AG08395 (cell line): ENCODE data around the gene CDC37L1.

Experiments
- DNase-seq: peaks from one replicate; pipeline ENCODE4 v3.0.0; 2012; ENCODE audit warnings: mixed read lengths, low spot score

The CDC37L1 gene

DNA sequence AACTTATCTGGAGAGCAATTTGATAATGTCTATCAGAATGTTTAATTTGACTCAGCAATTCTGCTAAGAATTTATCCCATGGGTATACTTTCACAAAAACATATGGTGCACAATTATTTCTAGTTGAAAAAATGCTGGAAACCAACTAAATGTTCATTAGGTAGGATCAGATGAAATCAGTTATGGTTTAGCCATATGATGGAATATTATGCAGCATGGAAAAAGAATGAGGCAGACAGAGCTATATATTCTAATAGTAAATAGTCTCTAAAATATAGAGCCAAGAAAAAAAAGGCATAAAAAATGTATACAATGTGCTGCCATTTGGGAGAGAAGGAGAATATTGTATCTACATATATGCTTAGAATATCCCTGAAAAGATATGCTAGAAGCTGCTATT is 9.5 kb upstream of the CDC37L1 start:
- DNase-seq = no peak

GRCh38 chr9:4670591-4670990 is 8.8 kb upstream of the CDC37L1 start:
- no peak for DNase-seq

DNA sequence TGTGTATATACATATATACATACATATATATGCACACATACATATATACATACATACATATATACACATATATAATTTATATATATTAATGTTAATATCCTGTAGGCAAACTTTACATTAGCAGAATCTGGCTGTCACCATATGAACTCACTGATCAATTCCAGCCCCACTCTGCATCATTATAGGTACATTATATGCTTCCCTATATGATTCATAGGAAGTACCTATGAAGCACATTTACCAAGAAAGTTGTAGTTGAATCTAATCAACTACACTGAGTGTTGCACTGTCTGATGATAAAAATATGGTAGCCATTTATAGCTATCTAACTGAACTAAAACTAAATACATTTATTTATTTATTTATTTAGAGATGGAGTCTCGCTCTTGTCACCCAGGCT is 7.6 kb upstream of the CDC37L1 start:
- no peak for DNase-seq

- peak; percentile 77 for DNase-seq
These were observed 4.6 kb upstream of the CDC37L1 start for GRCh38 chr9:4674783-4675182.

DNA sequence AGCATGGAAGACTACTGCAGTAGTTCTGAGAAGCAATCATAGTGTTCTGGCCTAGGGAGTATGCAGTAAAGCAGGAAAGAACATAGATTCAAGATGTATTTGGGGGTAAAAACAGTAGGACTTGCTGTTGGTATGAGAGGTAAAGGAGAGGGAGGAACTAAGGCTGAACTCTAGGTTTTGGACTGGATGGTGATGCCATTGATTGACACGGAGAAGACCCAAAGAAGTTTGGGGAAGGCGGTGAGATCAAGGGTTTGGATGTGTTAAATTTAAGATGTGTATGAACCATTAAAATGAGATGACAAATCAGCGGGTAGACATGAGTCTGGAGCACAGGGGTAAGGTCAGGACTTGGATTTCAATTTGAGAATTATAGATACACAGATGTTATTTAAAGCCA is 2.0 kb upstream of the CDC37L1 start:
- no peak for DNase-seq

- peak; percentile 3 for DNase-seq
These were observed 596 bp upstream of the CDC37L1 start for GRCh38 chr9:4678679-4679267.

DNA sequence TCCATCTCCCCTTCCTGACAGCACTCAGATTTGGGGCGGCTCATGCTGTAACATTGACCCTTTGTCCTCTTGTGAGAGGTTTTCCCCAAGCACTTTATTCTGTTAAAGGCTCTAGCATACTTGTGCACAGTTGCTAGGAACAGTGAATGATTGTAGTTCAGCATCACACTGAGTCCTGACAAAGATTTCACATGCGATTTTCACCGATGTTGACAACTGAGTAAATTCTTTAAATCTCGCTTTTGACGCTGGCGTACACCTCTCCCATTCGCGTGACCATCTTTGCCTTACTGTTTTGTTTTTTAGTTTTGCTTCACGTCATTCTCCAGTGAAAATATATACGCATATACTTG is 780 bp downstream of the CDC37L1 start:
- no peak for DNase-seq

GRCh38 chr9:4680750-4681149 is 1.4 kb downstream of the CDC37L1 start:
- peak; percentile 55 for DNase-seq

GRCh38 chr9:4684820-4685219 is 5.5 kb downstream of the CDC37L1 start:
- DNase-seq = no peak

DNA sequence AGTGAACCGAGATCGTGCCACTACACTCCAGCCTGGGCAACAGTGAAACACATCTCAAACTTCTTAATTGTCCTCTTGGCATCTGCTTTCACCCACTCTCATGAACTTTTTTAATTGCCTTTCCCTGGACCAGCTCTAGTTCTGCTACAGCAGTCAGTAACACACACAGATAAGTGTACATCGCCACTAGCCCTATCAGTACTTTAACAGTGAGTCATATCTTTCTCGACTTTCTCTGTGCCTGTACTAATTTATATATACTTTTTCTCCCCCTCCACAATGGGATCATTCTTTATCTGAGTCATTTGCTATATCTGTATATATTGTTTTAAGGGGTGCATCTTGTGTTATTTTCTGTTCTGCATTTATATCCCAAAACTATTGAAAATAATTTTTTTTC is 6.7 kb downstream of the CDC37L1 start:
- no peak for DNase-seq

DNA sequence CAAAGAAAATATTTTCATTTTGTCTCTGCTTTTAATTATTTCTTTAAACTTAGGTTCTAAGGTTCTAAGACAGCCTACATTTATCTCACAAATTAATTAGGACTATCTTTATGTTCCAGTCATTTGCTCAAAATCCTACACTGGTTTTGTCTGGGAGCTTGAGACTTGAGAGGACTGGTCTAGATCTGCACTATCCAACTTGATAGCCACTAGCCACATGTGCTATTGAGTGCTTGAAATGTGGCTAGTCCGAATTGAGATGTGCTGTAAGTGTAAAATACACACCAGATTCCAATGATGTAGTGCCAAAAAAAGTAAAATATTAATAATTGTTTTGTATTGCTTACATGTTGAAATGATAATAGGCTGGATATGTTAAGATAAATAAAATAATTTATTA is 7.2 kb downstream of the CDC37L1 start:
- no peak for DNase-seq

DNA sequence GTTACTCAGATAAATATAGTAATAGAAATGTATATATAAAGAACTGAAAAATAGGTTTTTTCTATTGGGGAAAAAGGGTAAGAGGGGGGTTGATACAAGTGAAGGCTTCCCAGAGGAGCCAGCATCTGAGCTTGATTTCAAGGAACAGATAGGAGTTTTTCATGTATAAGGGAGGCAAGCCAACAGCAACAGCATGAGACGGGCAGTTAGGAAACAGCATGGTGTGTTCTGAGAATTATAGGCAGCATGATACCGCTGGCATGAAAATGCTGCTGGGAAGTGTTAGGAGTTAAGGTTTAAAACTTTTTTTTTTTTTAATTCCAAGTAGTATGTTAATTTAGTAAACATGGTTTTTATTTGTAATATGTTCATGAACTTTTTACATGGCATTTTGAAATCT is 9.7 kb downstream of the CDC37L1 start:
- DNase-seq = no peak

GRCh38 chr9:4689687-4690104 is 10.3 kb downstream of the CDC37L1 start:
- peak; percentile 17 for DNase-seq

DNA sequence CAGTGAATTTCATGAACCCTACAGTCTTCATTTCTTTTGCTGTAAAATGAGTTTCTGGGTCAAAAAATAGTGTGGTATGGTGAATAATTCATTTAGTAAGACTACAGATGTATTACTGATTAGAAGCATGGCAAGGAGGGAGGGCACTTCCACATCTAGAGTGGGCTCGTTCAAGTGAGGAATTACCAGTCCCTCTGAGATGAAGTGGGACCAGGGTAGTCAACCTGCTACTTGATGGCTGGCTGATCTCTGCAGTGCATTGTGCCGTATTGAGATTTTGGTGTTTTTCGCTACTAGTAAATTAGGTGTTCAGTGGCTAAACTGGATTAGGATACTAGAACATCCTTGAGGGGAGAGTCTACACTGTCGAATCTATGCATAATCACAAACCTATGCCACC is 10.8 kb downstream of the CDC37L1 start:
- DNase-seq = no peak

DNA sequence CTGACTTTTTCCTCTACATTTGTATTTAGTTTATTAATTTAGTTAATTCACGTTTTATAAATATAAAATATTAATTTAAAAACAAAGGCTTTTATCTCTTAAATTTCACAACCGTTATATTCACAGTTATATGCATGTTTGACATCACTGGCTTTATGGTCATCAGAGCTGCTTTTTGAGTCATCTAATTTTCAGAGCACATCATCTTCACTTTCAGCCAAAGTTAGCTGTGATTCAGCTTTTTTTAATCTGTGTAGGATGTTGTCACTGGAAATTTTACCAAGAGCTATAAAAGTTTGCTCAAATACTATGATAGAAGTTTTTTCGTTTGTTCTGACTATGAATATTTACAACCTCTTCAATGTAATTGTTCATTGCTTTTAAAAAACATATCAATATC is 12.4 kb downstream of the CDC37L1 start:
- peak; percentile 64 for DNase-seq

GRCh38 chr9:4700091-4700490 is 20.7 kb downstream of the CDC37L1 start:
- no peak for DNase-seq

GRCh38 chr9:4700932-4701331 is 21.6 kb downstream of the CDC37L1 start:
- no peak for DNase-seq

GRCh38 chr9:4701526-4701925 is 22.2 kb downstream of the CDC37L1 start:
- no peak for DNase-seq

- DNase-seq = no peak
These were observed 24.8 kb downstream of the CDC37L1 start for GRCh38 chr9:4704129-4704528.

- DNase-seq = no peak
These were observed 26.7 kb downstream of the CDC37L1 start for GRCh38 chr9:4706021-4706420.

GRCh38 chr9:4706971-4707622 is 27.7 kb downstream of the CDC37L1 start:
- no peak for DNase-seq

- no peak for DNase-seq
These were observed 30.0 kb downstream of the CDC37L1 start for GRCh38 chr9:4709380-4709779.

- no peak for DNase-seq
These were observed 34.5 kb downstream of the CDC37L1 start for GRCh38 chr9:4713849-4714248.

GRCh38 chr9:4714266-4715016 is 35.1 kb downstream of the CDC37L1 start:
- DNase-seq = no peak
